ENCODE results near the gene JARID2. TPM values are rescaled to one million over a fixed set of nuclear protein-coding genes. Genes with fewer than 3 reads are reported as not detected.
A peak's percentile ranks its signal among the peaks of the same experiment; 100 is the strongest.

JARID2 gene
- total and polyA plus RNA-seq, 3 experiments from 2014 or later = 12.0 to 25.5 (median 25.0) TPM

DNA sequence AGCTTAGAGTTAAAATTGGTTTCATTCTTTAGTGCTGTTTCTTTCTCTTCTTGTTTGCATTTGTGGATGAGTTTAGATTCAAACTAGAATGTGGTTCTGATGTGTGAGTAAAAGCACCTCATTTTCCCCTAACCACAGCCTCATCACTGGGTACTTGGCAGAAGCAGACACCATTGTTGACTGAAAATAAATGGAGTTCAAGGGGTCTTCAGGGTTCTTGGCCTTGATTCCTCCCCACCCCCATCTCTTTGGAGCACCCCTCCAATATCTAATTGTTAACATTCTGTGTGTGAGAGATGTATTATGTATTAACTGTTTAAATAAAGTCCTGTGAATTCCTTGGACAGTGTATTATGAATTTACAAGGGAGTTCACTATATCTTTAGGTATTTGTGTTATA is 59.6 kb downstream of the JARID2 start:
- CTCF ChIA-PET = interaction anchor here (0.8 to 1.2 kb wide), 2 partner anchors 40 to 56 kb away, joined by 3 read pairs; no protein-coding TSS in a partner anchor
- Histone ChIP-seq H3K27me3 (ENCODE audit: insufficient read depth, low read length, poor library complexity, severe bottlenecking) (no peaks in the 10 kb centered on the region), H3K4me3 (ENCODE audit: low read length) (no peak overlapping the region), H3K27ac (ENCODE audit: low read depth, low read length) (peak overlapping the region; percentile 6), H3K4me1 (ENCODE audit: insufficient read depth, low read length) (peaks cover 66% of the 10 kb centered on the region), H3K9me3 (ENCODE audit: low read length) (no peaks in the 10 kb centered on the region), H3K36me3 (ENCODE audit: insufficient read depth, low read length) (no peaks in the 10 kb centered on the region)
- DNase-seq = no peak
- H3K36me3 Mint-ChIP-seq = peaks cover 0 to 4% (median 2%) of the 10 kb centered on the region in 3 donors
- peaks cover 66 to 82% (median 76%) of the 10 kb centered on the region in 3 donors for H3K4me1 Mint-ChIP-seq
- H3K4me3 Mint-ChIP-seq = peak overlapping the region; percentile 33 to 78 (median 59)
- peaks cover 0 to 1% of the 10 kb centered on the region in 2 donors for H3K27me3 Mint-ChIP-seq
- peak overlapping the region; percentile 44 to 93 (median 78) for H3K27ac Mint-ChIP-seq
- no peaks in the 10 kb centered on the region for H3K9me3 Mint-ChIP-seq
- POLR2A ChIA-PET = interaction anchor here (0.5 kb wide), 1 partner anchor 58 kb away, joined by 4 read pairs; no protein-coding TSS in a partner anchor

- CTCF ChIA-PET = interaction anchor here (0.8 kb wide), 1 partner anchor 57 kb away, joined by 3 read pairs; no protein-coding TSS in a partner anchor
- DNase-seq = no peak
- H3K4me1 Mint-ChIP-seq = peaks cover 66 to 82% (median 76%) of the 10 kb centered on the region in 3 donors
- H3K4me3 Mint-ChIP-seq = peak overlapping the region in 4 of 7 donors; percentile 33 to 78 (median 60)
- POLR2A ChIA-PET = interaction anchor here (0.5 kb wide), 1 partner anchor 58 kb away, joined by 4 read pairs; no protein-coding TSS in a partner anchor
- Histone ChIP-seq H3K27me3 (ENCODE audit: insufficient read depth, low read length, poor library complexity, severe bottlenecking) (no peaks in the 10 kb centered on the region), H3K27ac (ENCODE audit: low read depth, low read length) (no peak overlapping the region), H3K4me3 (ENCODE audit: low read length) (no peak overlapping the region), H3K36me3 (ENCODE audit: insufficient read depth, low read length) (no peaks in the 10 kb centered on the region), H3K9me3 (ENCODE audit: low read length) (no peaks in the 10 kb centered on the region), H3K4me1 (ENCODE audit: insufficient read depth, low read length) (peaks cover 63% of the 10 kb centered on the region)
- H3K27me3 Mint-ChIP-seq = peaks cover 0 to 1% of the 10 kb centered on the region in 2 donors
- peak overlapping the region in 7 of 8 donors; percentile 44 to 89 (median 77) for H3K27ac Mint-ChIP-seq
- peaks cover 0 to 4% (median 2%) of the 10 kb centered on the region in 3 donors for H3K36me3 Mint-ChIP-seq
- H3K9me3 Mint-ChIP-seq = no peaks in the 10 kb centered on the region
Measured at GRCh38 chr6:15305909-15306308, 60.0 kb downstream of the JARID2 start.

DNA sequence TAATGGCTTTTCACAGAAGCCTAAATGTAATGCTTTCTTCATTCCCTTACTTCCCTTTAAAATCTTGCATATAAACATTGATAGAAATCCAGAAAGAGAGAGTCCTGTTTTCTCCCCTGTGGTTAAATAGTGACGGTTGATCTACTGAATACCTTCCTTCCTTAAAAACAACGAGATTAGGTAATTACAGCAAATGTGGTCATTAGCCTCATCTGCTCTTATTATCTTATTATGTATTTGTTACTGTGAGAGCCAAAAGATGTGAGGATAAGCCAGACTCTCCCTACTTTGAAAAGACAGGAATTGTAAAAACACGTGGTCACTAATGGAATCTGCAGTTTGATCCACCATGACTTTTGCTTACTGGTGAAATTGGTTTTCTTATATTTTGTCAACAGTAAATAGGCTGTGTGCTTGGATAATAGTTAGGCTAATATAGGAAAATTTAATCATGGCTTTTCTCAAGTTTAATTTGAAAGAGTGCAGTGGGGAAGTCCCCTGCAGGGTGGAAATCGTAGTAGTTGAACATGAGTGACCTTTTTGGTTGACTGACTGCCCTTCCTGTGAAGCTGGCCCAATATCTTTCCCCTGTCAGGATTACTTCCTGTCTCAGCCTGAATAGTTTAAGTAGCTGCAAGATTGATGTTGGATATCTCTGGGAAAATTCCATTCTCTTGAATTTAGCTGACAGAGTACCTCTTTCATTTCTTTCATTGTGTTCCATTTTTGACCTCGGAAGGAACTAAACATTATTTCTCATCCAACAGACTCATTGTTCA is 62.8 kb downstream of the JARID2 start:
- Histone ChIP-seq H3K4me1 (ENCODE audit: insufficient read depth, low read length) (peaks cover 67% of the 10 kb centered on the region), H3K36me3 (ENCODE audit: insufficient read depth, low read length) (no peaks in the 10 kb centered on the region), H3K27ac (ENCODE audit: low read depth, low read length) (no peak overlapping the region), H3K9me3 (ENCODE audit: low read length) (no peaks in the 10 kb centered on the region), H3K27me3 (ENCODE audit: insufficient read depth, low read length, poor library complexity, severe bottlenecking) (no peaks in the 10 kb centered on the region), H3K4me3 (ENCODE audit: low read length) (no peak overlapping the region)
- no peak for DNase-seq
- POLR2A ChIA-PET = no interaction called here
- Mint-ChIP-seq H3K4me3 (peak overlapping the region in 2 of 7 donors; percentile 2 to 19), H3K4me1 (peaks cover 66 to 76% (median 75%) of the 10 kb centered on the region in 3 donors), H3K27ac (peak overlapping the region in 4 of 8 donors; percentile 4 to 68 (median 28)), H3K27me3 (peaks cover 0 to 1% of the 10 kb centered on the region in 2 donors), H3K36me3 (peaks cover 0 to 4% (median 1%) of the 10 kb centered on the region in 3 donors), H3K9me3 (no peaks in the 10 kb centered on the region)
- CTCF ChIA-PET = no interaction called here

- Histone ChIP-seq H3K9me3 (ENCODE audit: low read length) (no peaks in the 10 kb centered on the region), H3K36me3 (ENCODE audit: insufficient read depth, low read length) (no peaks in the 10 kb centered on the region), H3K27ac (ENCODE audit: low read depth, low read length) (no peak overlapping the region), H3K27me3 (ENCODE audit: insufficient read depth, low read length, poor library complexity, severe bottlenecking) (no peaks in the 10 kb centered on the region), H3K4me3 (ENCODE audit: low read length) (no peak overlapping the region), H3K4me1 (ENCODE audit: insufficient read depth, low read length) (peaks cover 66% of the 10 kb centered on the region)
- H3K27ac Mint-ChIP-seq = no peak overlapping the region
- ChIA-PET CTCF (no interaction called here), POLR2A (no interaction called here)
- H3K4me1 Mint-ChIP-seq = peaks cover 69 to 78% (median 76%) of the 10 kb centered on the region in 3 donors
- no peak for DNase-seq
- H3K27me3 Mint-ChIP-seq = peaks cover 0 to 1% of the 10 kb centered on the region in 2 donors
- H3K9me3 Mint-ChIP-seq = no peaks in the 10 kb centered on the region
- H3K4me3 Mint-ChIP-seq = no peak overlapping the region
- peaks cover 0 to 4% (median 1%) of the 10 kb centered on the region in 3 donors for H3K36me3 Mint-ChIP-seq
Measured at GRCh38 chr6:15309611-15310283, 63.9 kb downstream of the JARID2 start.

- Histone ChIP-seq H3K36me3 (ENCODE audit: insufficient read depth, low read length) (no peaks in the 10 kb centered on the region), H3K4me3 (ENCODE audit: low read length) (no peak overlapping the region), H3K4me1 (ENCODE audit: insufficient read depth, low read length) (peaks cover 56% of the 10 kb centered on the region), H3K27ac (ENCODE audit: low read depth, low read length) (no peak overlapping the region), H3K9me3 (ENCODE audit: low read length) (no peaks in the 10 kb centered on the region), H3K27me3 (ENCODE audit: insufficient read depth, low read length, poor library complexity, severe bottlenecking) (no peaks in the 10 kb centered on the region)
- H3K27ac Mint-ChIP-seq = peak overlapping the region in 3 of 8 donors; percentile 7 to 14 (median 12)
- no peaks in the 10 kb centered on the region for H3K27me3 Mint-ChIP-seq
- H3K36me3 Mint-ChIP-seq = peaks cover 0 to 4% (median 1%) of the 10 kb centered on the region in 3 donors
- ChIA-PET POLR2A (no interaction called here), CTCF (no interaction called here)
- no peaks in the 10 kb centered on the region for H3K9me3 Mint-ChIP-seq
- peaks cover 62 to 78% (median 76%) of the 10 kb centered on the region in 3 donors for H3K4me1 Mint-ChIP-seq
- no peak for DNase-seq
- no peak overlapping the region for H3K4me3 Mint-ChIP-seq
Measured at GRCh38 chr6:15310680-15311079, 64.8 kb downstream of the JARID2 start.

GRCh38 chr6:15312500-15312899 is 66.6 kb downstream of the JARID2 start:
- ChIA-PET CTCF (no interaction called here), POLR2A (no interaction called here)
- no peak for DNase-seq
- peaks cover 60% of the 10 kb centered on the region for H3K4me1 ChIP-seq (ENCODE audit: insufficient read depth, low read length)
- H3K4me1 Mint-ChIP-seq = peaks cover 72 to 88% (median 86%) of the 10 kb centered on the region in 3 donors
- H3K36me3 Mint-ChIP-seq = peaks cover 0 to 4% (median 1%) of the 10 kb centered on the region in 3 donors
- H3K9me3 ChIP-seq (ENCODE audit: low read length) = no peaks in the 10 kb centered on the region
- H3K4me3 Mint-ChIP-seq = no peak overlapping the region
- H3K4me3 ChIP-seq (ENCODE audit: low read length) = no peak overlapping the region
- no peaks in the 10 kb centered on the region for H3K27me3 ChIP-seq (ENCODE audit: insufficient read depth, low read length, poor library complexity, severe bottlenecking)
- H3K9me3 Mint-ChIP-seq = no peaks in the 10 kb centered on the region
- peak overlapping the region in 5 of 8 donors; percentile 9 to 56 (median 19) for H3K27ac Mint-ChIP-seq
- no peak overlapping the region for H3K27ac ChIP-seq (ENCODE audit: low read depth, low read length)
- no peaks in the 10 kb centered on the region for H3K36me3 ChIP-seq (ENCODE audit: insufficient read depth, low read length)
- no peaks in the 10 kb centered on the region for H3K27me3 Mint-ChIP-seq

DNA sequence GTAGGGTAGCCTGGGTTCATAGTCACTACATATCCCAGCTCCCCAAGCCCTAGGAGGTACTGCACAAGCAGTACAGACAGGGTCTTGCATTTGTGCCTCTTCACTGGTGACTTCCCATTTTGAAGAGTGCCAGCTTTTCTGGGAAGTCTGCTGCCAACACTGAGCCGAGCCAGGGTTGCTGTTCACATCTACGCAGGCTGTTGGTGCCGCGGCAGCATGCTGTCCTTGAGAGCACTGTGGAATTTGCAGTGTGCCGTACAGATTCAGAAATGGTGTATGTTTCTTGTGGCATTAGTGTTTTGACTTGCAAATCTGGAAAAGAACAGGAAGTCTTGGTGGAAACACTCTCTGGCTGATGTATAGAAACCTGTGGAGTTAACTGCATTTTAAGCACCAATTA is 67.5 kb downstream of the JARID2 start:
- no peak for DNase-seq
- Histone ChIP-seq H3K4me1 (ENCODE audit: insufficient read depth, low read length) (peaks cover 55% of the 10 kb centered on the region), H3K9me3 (ENCODE audit: low read length) (no peaks in the 10 kb centered on the region), H3K27ac (ENCODE audit: low read depth, low read length) (no peak overlapping the region), H3K4me3 (ENCODE audit: low read length) (no peak overlapping the region), H3K36me3 (ENCODE audit: insufficient read depth, low read length) (no peaks in the 10 kb centered on the region), H3K27me3 (ENCODE audit: insufficient read depth, low read length, poor library complexity, severe bottlenecking) (no peaks in the 10 kb centered on the region)
- Mint-ChIP-seq H3K9me3 (no peaks in the 10 kb centered on the region), H3K36me3 (peaks cover 0 to 4% (median 1%) of the 10 kb centered on the region in 3 donors), H3K27ac (peak overlapping the region in 1 of 8 donors; percentile 42), H3K27me3 (no peaks in the 10 kb centered on the region), H3K4me3 (no peak overlapping the region), H3K4me1 (peaks cover 74 to 88% (median 86%) of the 10 kb centered on the region in 3 donors)
- CTCF ChIA-PET = no interaction called here
- POLR2A ChIA-PET = no interaction called here

GRCh38 chr6:15316754-15317153 is 70.9 kb downstream of the JARID2 start:
- H3K4me1 Mint-ChIP-seq = peaks cover 78 to 94% (median 93%) of the 10 kb centered on the region in 3 donors
- Histone ChIP-seq H3K27ac (ENCODE audit: low read depth, low read length) (no peak overlapping the region), H3K9me3 (ENCODE audit: low read length) (no peaks in the 10 kb centered on the region), H3K4me3 (ENCODE audit: low read length) (no peak overlapping the region), H3K4me1 (ENCODE audit: insufficient read depth, low read length) (peaks cover 42% of the 10 kb centered on the region), H3K36me3 (ENCODE audit: insufficient read depth, low read length) (no peaks in the 10 kb centered on the region), H3K27me3 (ENCODE audit: insufficient read depth, low read length, poor library complexity, severe bottlenecking) (no peaks in the 10 kb centered on the region)
- no peaks in the 10 kb centered on the region for H3K27me3 Mint-ChIP-seq
- peak overlapping the region in 1 of 8 donors; percentile 11 for H3K27ac Mint-ChIP-seq
- ChIA-PET POLR2A (no interaction called here), CTCF (no interaction called here)
- H3K36me3 Mint-ChIP-seq = peaks cover 0 to 5% (median 1%) of the 10 kb centered on the region in 3 donors
- DNase-seq = no peak
- H3K9me3 Mint-ChIP-seq = no peaks in the 10 kb centered on the region
- peak overlapping the region in 5 of 7 donors; percentile 5 to 32 (median 8) for H3K4me3 Mint-ChIP-seq
